SJCRH30 (cell line): Measurements from ENCODE around the gene IQCH. TPM values are rescaled to one million over a fixed set of nuclear protein-coding genes. Genes with fewer than 3 reads are reported as not detected.

ENCODE experiments used
- DNase-seq, 2 experiments: peaks; one replicate each; pipeline ENCODE4 v3.0.0-alpha.2; 2015 to 2020
- H3K27ac ChIP-seq: fragments of 250-450 bp; sonication (Bioruptor Pico); 2 replicates; pipeline ENCODE4 v1.5.1; 2020; ENCODE audit warnings: mild to moderate bottlenecking, moderate library complexity
- H3K27me3 ChIP-seq: fragments of 250-450 bp; sonication (Bioruptor Pico); 2 replicates; pipeline ENCODE4 v1.5.1; 2020; ENCODE audit warnings: mild to moderate bottlenecking, moderate library complexity
- H3K36me3 ChIP-seq: fragments of 250-450 bp; sonication (Bioruptor Pico); 2 replicates; pipeline ENCODE4 v1.5.1; 2020; ENCODE audit warnings: mild to moderate bottlenecking, moderate library complexity
- H3K4me1 ChIP-seq: fragments of 250-450 bp; sonication (Bioruptor Pico); 2 replicates; pipeline ENCODE4 v1.5.1; 2020; ENCODE audit warnings: mild to moderate bottlenecking, moderate library complexity
- H3K4me3 ChIP-seq: fragments of 250-450 bp; sonication (Bioruptor Pico); 2 replicates; pipeline ENCODE4 v1.5.1; 2020; ENCODE audit warnings: mild to moderate bottlenecking, moderate library complexity
- H3K9me3 ChIP-seq: fragments of 250-450 bp; sonication (Bioruptor Pico); replicated peaks from 2 replicates; pipeline ENCODE4 v1.5.1; 2020; ENCODE audit warnings: mild to moderate bottlenecking, moderate library complexity
- total RNA-seq: library from RNA; depleted of rRNA; stranded (reverse); fragments of >200 nt; shearing (Covaris generic); gene quantifications from 2 replicates; pipeline ENCODE4 v1.2.3, GENCODE V29; 2014

Gene IQCH
- total RNA-seq, 1 experiment from 2014 or later: 3.2 TPM

DNA sequence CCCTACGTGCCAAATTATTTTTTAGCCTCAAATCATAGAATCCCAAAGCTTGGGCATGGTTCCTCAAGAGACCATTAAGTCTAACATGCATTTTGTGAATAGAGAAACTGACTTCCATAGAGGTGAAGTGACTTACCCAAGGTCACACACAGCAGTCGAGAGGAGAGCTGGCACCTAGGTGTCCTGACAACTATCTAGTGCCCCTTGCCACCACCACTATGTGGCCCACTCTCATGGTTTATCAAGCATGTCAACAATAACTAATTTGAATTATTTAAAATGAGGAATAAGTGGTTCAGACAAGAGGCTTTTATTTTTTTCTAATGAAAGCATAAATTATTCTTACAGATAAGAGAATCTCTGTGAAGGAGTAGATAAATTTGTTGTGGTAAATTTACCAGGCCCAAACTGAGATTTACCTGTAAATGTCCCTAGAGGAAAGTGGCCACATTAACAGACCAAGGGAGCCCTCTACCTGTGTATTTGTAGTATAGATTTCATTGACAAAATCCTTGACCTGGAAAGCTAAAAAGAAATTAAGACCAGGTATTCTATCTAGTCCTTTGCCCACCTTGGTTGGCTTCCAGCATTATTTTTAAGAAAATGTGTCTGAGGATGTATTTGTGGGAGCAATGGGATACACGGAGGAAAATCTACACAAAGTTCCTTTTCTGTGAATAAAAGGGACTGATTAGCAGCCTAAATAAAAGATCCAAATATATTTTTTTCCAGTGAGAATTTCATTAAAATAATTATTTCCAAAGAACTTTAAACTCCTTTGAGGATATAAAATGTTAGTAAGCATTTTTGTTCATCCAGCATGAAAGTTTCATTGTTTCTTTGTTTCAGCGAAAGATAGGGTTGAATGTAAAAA is 49.1 kb downstream of the IQCH start:
- DNase-seq: peak; percentile 17 to 52
- no peaks in the 10 kb centered on the region; the same call in 1 of the 2 replicates for H3K4me1 ChIP-seq
- no peaks in the 10 kb centered on the region for H3K27me3 ChIP-seq
- H3K4me3 ChIP-seq: no peak overlapping the region
- H3K36me3 ChIP-seq: no peaks in the 10 kb centered on the region
- H3K9me3 ChIP-seq: no peaks in the 10 kb centered on the region
- H3K27ac ChIP-seq: no peak overlapping the region

DNA sequence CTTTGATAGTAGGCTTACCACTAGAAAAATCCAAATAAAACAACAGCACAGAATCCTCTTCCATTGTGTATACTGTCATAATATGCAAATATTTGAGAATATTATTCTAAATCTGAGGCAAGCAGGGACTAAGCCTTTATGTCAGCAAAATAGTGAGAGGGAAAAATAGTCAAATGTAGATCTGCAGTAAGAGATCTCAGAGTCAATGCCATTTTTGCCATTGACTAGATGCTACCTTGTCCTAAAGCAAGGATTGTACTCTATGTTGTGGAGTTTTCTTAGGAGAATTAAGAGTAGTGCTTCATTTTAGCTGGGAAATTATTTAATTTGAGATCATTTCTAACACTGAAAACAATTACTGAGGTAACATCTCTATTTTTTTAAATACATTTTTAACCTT is 50.2 kb downstream of the IQCH start:
- no peak for DNase-seq
- H3K9me3 ChIP-seq: no peaks in the 10 kb centered on the region
- no peak overlapping the region for H3K27ac ChIP-seq
- H3K36me3 ChIP-seq: no peaks in the 10 kb centered on the region
- no peaks in the 10 kb centered on the region for H3K27me3 ChIP-seq
- no peaks in the 10 kb centered on the region; the same call in 1 of the 2 replicates for H3K4me1 ChIP-seq
- no peak overlapping the region for H3K4me3 ChIP-seq

DNA sequence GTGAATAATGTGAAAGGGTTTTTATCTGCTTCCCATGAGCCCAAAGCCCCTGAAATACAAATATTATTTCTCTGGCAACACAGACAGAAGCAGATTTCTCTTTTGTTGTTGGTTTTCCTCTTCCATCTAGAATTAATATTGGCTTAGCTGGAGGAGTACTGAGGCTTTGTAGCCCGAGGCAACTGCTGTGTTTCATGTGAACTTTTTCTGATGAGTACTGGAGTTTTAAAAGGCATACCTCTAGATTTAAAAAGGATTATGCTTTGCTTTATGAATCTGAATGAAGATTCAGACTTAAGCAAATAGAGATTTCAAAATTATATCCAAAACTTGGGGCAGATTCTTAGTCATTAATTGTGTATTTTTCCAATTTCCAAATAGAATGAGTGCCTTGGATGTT is 50.9 kb downstream of the IQCH start:
- Histone ChIP-seq H3K27me3 (no peaks in the 10 kb centered on the region), H3K4me1 (no peaks in the 10 kb centered on the region; the same call in 1 of the 2 replicates), H3K27ac (no peak overlapping the region), H3K9me3 (no peaks in the 10 kb centered on the region), H3K36me3 (no peaks in the 10 kb centered on the region), H3K4me3 (no peak overlapping the region)
- no peak for DNase-seq

DNA sequence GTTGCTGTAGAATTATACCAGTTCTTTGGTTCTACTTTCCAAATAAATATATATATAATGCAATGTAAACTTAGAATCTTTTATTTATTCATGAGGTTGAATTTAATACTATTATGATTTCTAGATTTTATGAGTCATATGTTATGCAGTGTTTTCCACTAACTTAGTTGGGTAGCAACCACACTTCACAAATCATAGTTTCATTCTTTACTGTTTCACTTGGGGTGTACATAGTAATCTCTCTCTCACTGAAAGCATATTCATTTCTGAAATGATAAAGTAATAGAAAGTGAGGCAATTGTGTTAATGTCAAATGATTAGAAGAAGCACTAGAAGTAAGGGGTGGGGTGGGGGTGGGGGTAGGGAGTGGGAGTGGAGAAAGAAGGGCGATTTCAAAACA is 52.6 kb downstream of the IQCH start:
- DNase-seq: no peak
- no peaks in the 10 kb centered on the region for H3K36me3 ChIP-seq
- no peak overlapping the region for H3K4me3 ChIP-seq
- H3K27me3 ChIP-seq: no peaks in the 10 kb centered on the region
- H3K4me1 ChIP-seq: no peaks in the 10 kb centered on the region
- no peak overlapping the region for H3K27ac ChIP-seq
- no peaks in the 10 kb centered on the region for H3K9me3 ChIP-seq

DNA sequence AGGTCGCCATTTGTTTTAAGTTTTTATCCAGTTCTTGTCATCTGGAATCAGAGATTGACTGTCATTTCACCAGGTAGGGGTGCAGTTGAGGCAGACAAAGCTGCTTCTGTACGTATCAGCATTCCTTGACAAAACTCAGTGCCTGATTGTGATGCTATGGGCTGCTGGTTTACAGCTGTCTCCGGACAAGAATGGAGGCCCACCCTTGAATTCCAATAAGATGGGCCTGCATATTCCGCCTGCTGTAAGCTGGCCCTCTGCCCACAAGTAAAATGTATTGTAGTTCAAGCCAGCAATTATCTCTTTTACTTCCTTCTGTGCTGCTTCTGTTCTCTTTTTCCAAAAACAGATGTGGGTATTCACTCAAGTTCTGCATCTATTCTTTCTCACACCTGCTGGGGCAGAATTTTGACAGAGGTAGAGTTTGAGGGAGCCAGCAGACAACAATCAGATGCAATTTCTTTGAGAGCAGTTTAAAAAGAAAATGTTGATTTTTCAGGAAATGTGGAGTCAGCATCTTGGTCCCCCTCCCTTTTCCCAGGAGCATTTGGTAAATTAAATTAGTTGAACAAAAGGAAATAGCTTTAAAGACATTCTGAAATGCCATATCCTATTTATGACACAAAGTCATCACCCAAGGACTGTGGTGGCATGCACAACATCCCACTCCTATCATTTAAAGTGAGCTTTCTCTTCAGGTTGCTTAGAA is 53.5 kb downstream of the IQCH start:
- H3K36me3 ChIP-seq: no peaks in the 10 kb centered on the region
- peak; percentile 16 to 21 for DNase-seq
- no peaks in the 10 kb centered on the region for H3K4me1 ChIP-seq
- H3K9me3 ChIP-seq: no peaks in the 10 kb centered on the region
- H3K4me3 ChIP-seq: no peak overlapping the region
- no peaks in the 10 kb centered on the region for H3K27me3 ChIP-seq
- H3K27ac ChIP-seq: no peak overlapping the region

DNA sequence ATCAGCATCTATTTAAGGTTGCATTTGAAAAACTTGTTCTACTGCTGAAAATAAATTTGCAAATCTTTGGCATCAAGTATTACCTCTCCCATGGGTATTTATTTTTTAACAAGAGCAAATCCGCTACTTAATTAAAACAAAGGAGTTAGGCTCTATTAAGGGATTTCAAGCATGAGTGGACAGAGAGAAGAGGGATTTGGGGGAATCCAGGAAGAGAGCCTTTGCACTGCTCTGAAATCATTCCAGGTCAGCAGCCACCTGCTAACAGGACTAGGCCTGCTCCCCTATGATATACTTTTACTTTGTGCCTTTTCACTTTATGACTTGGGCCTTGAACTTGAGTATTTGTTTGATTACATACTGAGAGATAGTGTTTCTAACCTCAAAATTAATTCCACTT is 57.1 kb downstream of the IQCH start:
- DNase-seq: no peak
- H3K4me1 ChIP-seq: no peaks in the 10 kb centered on the region
- no peaks in the 10 kb centered on the region for H3K36me3 ChIP-seq
- no peak overlapping the region for H3K4me3 ChIP-seq
- H3K27me3 ChIP-seq: no peaks in the 10 kb centered on the region
- no peaks in the 10 kb centered on the region for H3K9me3 ChIP-seq
- H3K27ac ChIP-seq: no peak overlapping the region

DNA sequence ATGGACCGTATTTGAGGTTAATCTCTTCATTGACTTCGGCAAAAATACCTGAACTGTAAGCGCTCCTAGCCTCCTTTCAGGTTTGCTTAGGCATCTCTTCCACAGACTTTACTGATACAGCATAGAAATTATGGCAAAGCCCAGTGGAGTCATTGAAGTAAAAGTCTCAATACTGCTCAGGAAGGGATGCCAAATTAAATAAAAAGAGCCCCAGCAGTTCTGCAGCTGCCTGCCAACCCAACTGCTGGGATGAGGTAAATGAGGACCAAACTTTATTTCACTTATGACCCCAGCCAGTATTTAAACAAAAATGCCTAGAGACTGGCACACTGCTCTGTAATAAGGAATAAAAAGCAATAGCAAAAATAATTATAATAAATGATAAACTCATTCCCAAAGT is 65.4 kb downstream of the IQCH start:
- no peaks in the 10 kb centered on the region for H3K36me3 ChIP-seq
- peaks cover 3% of the 10 kb centered on the region; the same call in 1 of the 2 replicates for H3K9me3 ChIP-seq
- H3K4me3 ChIP-seq: no peak overlapping the region
- H3K4me1 ChIP-seq: no peaks in the 10 kb centered on the region; the same call in 1 of the 2 replicates
- H3K27me3 ChIP-seq: no peaks in the 10 kb centered on the region
- no peak for DNase-seq
- no peak overlapping the region for H3K27ac ChIP-seq

DNA sequence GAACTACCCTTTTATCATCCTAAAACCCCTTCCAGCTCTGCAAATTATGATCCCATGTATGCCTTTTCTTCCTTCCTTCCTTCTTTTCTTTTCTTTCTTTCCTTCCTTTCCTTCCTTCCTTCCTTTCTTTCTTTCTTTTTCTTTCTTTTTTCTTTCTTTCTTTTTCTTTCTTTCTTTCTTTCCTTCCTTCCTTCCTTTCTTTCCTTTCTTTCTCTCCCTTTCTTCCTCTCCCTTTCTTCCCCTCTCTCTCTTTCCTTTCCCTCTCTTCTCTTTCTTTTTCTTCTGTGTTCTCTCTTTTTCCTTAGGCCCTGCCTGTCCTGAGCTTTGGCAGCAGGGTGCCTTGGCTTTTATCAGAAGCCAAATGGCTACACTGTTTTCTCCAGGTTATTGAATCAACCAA is 66.8 kb downstream of the IQCH start:
- Histone ChIP-seq H3K27me3 (no peaks in the 10 kb centered on the region), H3K27ac (no peak overlapping the region), H3K4me1 (no peaks in the 10 kb centered on the region; the same call in 1 of the 2 replicates), H3K4me3 (no peak overlapping the region), H3K36me3 (no peaks in the 10 kb centered on the region), H3K9me3 (peaks cover 3% of the 10 kb centered on the region; the same call in 1 of the 2 replicates)
- DNase-seq: no peak

DNA sequence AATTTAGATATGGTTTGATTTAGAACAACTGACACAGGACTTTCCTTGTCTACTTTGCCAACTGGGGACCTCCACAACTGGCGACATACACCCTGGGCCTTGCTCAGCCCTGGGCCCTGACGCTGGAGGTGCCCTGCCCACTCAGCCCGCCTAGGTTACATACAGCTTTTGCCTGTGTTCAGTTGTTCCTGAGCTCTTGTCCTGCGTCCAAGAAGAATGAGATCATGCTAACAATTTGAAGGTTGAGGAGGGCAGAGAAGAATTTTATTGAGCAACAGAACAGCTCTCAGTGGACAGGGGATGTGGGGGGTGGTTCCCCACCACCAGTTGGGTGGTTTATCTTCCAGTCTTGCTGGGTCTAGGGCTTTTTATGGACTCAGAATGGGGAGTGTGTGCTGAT is 67.9 kb downstream of the IQCH start:
- H3K27ac ChIP-seq: no peak overlapping the region
- H3K27me3 ChIP-seq: no peaks in the 10 kb centered on the region
- no peaks in the 10 kb centered on the region for H3K36me3 ChIP-seq
- H3K4me3 ChIP-seq: no peak overlapping the region
- H3K9me3 ChIP-seq: peaks cover 5% of the 10 kb centered on the region; the same call in 1 of the 2 replicates
- no peaks in the 10 kb centered on the region; the same call in 1 of the 2 replicates for H3K4me1 ChIP-seq
- no peak for DNase-seq

DNA sequence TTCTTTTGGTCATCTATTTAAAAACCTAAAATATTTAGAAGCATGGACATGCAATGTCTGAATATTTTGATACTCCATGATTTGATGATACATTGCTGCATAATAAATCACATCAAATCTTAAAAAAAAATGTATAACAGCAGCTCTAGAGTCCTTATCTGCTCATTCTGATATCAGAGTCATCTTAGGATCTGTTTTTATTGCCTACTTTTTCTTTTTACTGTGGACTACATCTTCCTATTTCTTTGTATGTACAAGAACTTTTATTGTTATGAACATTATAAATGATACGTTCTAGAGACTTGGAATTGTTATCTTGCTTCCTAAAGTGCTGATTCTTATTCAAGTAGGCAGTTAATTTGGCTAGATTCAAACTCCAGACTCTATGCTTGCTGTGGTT is 72.7 kb downstream of the IQCH start:
- H3K9me3 ChIP-seq: peaks cover 8% of the 10 kb centered on the region; the same call in 1 of the 2 replicates
- no peaks in the 10 kb centered on the region for H3K36me3 ChIP-seq
- no peak overlapping the region for H3K4me3 ChIP-seq
- no peaks in the 10 kb centered on the region; the same call in 1 of the 2 replicates for H3K4me1 ChIP-seq
- H3K27me3 ChIP-seq: no peaks in the 10 kb centered on the region
- DNase-seq: no peak
- no peak overlapping the region for H3K27ac ChIP-seq

DNA sequence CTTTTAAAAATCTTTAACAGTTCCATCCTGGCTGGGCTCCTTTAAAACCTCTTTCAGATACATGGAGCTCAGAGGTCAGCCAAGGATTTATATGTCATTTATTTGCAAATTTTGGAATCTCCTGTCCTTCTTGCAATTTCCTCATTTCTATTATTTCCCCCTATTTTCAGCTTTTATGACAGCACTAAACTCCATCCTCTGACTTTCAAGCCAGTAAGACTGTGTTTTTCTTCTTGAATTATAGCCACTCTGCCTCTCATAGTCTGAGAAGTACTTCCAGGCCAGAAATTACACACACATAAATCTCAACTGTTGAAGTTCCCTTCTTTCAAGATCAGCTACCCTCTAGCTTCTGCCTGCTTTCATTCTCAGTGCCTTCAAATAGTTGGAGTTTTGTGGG is 73.2 kb downstream of the IQCH start:
- no peaks in the 10 kb centered on the region for H3K36me3 ChIP-seq
- H3K4me3 ChIP-seq: no peak overlapping the region
- peaks cover 8% of the 10 kb centered on the region; the same call in 1 of the 2 replicates for H3K9me3 ChIP-seq
- H3K27me3 ChIP-seq: no peaks in the 10 kb centered on the region
- H3K27ac ChIP-seq: no peak overlapping the region
- no peak for DNase-seq
- no peaks in the 10 kb centered on the region; the same call in 1 of the 2 replicates for H3K4me1 ChIP-seq

DNA sequence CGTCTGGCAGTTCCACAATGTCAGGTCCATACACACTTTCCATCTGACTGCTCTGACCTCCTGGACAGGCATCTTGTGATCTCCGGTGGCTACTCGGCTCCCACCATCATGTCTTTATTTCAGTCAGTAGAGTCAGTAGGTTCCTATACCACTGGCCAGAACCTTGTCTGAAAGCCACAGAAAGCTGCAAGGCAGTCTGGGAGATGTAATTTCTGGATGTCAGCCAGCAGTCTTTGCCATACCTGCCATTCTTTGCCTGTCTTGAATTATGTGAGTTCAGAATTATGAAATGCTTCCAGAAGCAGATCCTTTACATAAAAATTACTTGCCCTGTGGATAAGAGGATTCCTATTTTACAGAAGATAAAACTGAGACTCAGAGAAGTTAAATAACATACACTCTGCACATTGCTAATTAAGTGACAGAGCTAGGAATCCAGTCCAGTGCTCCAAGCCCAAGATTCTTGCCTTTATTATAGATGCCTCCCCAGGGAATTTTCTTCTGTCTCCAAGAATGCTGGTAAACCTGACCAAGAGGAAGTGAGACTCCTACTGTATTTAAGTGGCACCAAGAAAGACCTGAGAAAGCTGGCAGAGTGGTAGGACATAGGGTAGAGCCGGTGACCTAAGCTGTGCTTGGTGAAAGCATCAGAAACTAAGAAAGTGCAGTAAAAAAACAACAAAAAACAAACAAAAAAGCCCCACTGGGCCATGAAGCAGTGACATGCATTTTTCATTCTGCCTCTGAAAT is 75.6 kb downstream of the IQCH start:
- Histone ChIP-seq H3K4me3 (no peak overlapping the region), H3K9me3 (peaks cover 6% of the 10 kb centered on the region; the same call in 1 of the 2 replicates), H3K36me3 (no peaks in the 10 kb centered on the region), H3K27ac (no peak overlapping the region), H3K4me1 (no peaks in the 10 kb centered on the region; the same call in 1 of the 2 replicates), H3K27me3 (no peaks in the 10 kb centered on the region)
- DNase-seq: no peak

DNA sequence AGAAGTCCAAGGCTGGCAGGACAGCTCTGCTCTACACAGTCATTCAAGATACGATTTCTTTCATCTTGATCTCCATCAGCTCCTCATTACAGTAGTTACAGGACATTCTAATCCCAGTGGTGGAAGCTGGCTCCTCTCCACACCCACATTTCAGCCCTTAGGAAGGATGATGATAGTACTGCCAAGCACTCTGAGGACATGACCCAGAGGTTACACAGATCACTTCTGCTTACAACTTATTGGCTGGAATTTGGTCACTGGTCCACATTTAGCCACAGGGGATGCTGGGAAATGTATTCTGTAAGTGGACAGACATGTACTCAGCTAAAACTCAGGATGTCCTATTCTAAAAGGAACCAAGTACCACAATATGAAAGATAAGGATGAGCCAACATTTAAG is 77.1 kb downstream of the IQCH start:
- DNase-seq: no peak
- Histone ChIP-seq H3K27me3 (no peaks in the 10 kb centered on the region), H3K27ac (no peak overlapping the region)

DNA sequence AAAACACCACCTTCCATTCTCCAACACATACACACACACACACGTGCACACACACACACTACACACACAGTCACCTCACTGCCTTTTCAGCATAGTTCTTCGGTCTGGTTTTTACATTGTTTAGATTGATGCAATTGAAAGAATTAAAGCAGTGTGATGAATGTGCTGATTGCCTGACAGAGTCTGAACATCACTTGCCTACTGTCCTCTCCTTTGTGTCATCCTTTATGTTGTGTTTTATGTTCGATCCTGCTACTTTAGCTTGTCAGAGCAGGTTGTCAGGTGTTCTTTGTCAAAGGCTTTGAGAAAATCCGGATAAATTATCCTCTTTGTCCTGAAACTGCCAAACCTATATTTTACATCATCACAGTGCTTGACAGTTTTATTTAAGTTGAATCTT is 80.4 kb downstream of the IQCH start:
- H3K27me3 ChIP-seq: no peaks in the 10 kb centered on the region
- H3K4me3 ChIP-seq: no peak overlapping the region
- no peaks in the 10 kb centered on the region for H3K36me3 ChIP-seq
- no peaks in the 10 kb centered on the region for H3K4me1 ChIP-seq
- H3K9me3 ChIP-seq: no peaks in the 10 kb centered on the region
- DNase-seq: no peak
- no peak overlapping the region for H3K27ac ChIP-seq

More for the DNA sequence above, 77.1 kb downstream of the IQCH start:
- no peaks in the 10 kb centered on the region for H3K36me3 ChIP-seq
- peaks cover 5% of the 10 kb centered on the region; the same call in 1 of the 2 replicates for H3K9me3 ChIP-seq
- H3K4me1 ChIP-seq: no peaks in the 10 kb centered on the region
- no peak overlapping the region for H3K4me3 ChIP-seq
